Trophoblast cell (in vitro differentiated cells and primary cell): Measurements from ENCODE around the gene ZFY.
"Not testable (repeated sequence)": the region's sequence is repeated elsewhere in the genome, so short reads cannot be mapped to it uniquely, and the experiment has no call there.

Source experiments
- DNase-seq, 2 donors: peaks; one replicate each; pipeline ENCODE4 v3.0.0-alpha.2; 2016
- H2AFZ ChIP-seq: 2 replicates; pipeline ENCODE4 v1.6.1; 2013; ENCODE audit warnings: low read length, moderate library complexity, mild to moderate bottlenecking; ENCODE audit not compliant: insufficient read depth, poor library complexity
- H2AK5ac ChIP-seq: 2 replicates; pipeline ENCODE4 v1.6.1; 2013; ENCODE audit warnings: mild to moderate bottlenecking, low read length
- H2BK120ac ChIP-seq: 2 replicates; pipeline ENCODE4 v1.6.1; 2013; ENCODE audit warnings: low read length, mild to moderate bottlenecking, moderate library complexity; ENCODE audit not compliant: insufficient read depth, poor library complexity
- H2BK12ac ChIP-seq: 2 replicates; pipeline ENCODE4 v1.6.1; 2013; ENCODE audit warnings: mild to moderate bottlenecking, low read length, moderate library complexity
- H2BK5ac ChIP-seq: 2 replicates; pipeline ENCODE4 v1.6.1; 2013; ENCODE audit warnings: low read length, low read depth, moderate library complexity, mild to moderate bottlenecking; ENCODE audit not compliant: poor library complexity
- H3K14ac ChIP-seq: 2 replicates; pipeline ENCODE4 v1.6.1; 2013; ENCODE audit warnings: mild to moderate bottlenecking, low read length
- H3K18ac ChIP-seq: 2 replicates; pipeline ENCODE4 v1.6.1; 2013; ENCODE audit warnings: mild to moderate bottlenecking, low read length
- H3K23ac ChIP-seq: 2 replicates; pipeline ENCODE4 v1.6.1; 2013; ENCODE audit warnings: low read length
- H3K27ac ChIP-seq: 2 replicates; pipeline ENCODE4 v1.5.1; 2013; ENCODE audit warnings: low read depth, mild to moderate bottlenecking, inconsistent platforms, low read length, moderate library complexity
- H3K27me3 ChIP-seq: 2 replicates; pipeline ENCODE4 v1.6.1; 2013; ENCODE audit warnings: inconsistent platforms, mild to moderate bottlenecking, low read length, moderate library complexity; ENCODE audit not compliant: insufficient read depth
- H3K36me3 ChIP-seq, 2 experiments: 1 replicate in 1 of 2; 2 replicates in 1 of 2; pipeline ENCODE4 v1.6.1; 2013; ENCODE audit warnings: low read length in 2 of 2, mild to moderate bottlenecking in 2 of 2, moderate library complexity in 1 of 2; ENCODE audit not compliant: insufficient read depth in 2 of 2, control insufficient read depth in 1 of 2
- H3K4ac ChIP-seq: 2 replicates; pipeline ENCODE4 v1.6.1; 2013; ENCODE audit warnings: low read depth, mild to moderate bottlenecking, low read length, moderate library complexity
- H3K4me1 ChIP-seq, 2 experiments: 1 replicate in 1 of 2; 2 replicates in 1 of 2; pipeline ENCODE4 v1.6.1; 2013; ENCODE audit warnings: low read length in 2 of 2, mild to moderate bottlenecking in 2 of 2, moderate library complexity in 1 of 2; ENCODE audit not compliant: insufficient read depth in 2 of 2, control insufficient read depth in 1 of 2
- H3K4me2 ChIP-seq: 2 replicates; pipeline ENCODE4 v1.6.1; 2013; ENCODE audit warnings: inconsistent platforms, mild to moderate bottlenecking, low read length, moderate library complexity
- H3K4me3 ChIP-seq: 2 replicates; pipeline ENCODE4 v1.5.1; 2013; ENCODE audit warnings: mild to moderate bottlenecking, low read depth, low read length, inconsistent platforms
- H3K79me1 ChIP-seq: one replicate; pipeline ENCODE4 v1.6.1; 2013; ENCODE audit warnings: low read length
- H3K79me2 ChIP-seq: 2 replicates; pipeline ENCODE4 v1.6.1; 2013; ENCODE audit warnings: low read length, mild to moderate bottlenecking; ENCODE audit not compliant: control insufficient read depth, insufficient read depth, poor library complexity
- H3K9ac ChIP-seq: 2 replicates; pipeline ENCODE4 v1.6.1; 2013; ENCODE audit warnings: mild to moderate bottlenecking, low read length
- H3K9me3 ChIP-seq: 2 replicates; pipeline ENCODE4 v1.6.1; 2013; ENCODE audit warnings: low read depth, mild to moderate bottlenecking, control low read depth, inconsistent platforms, low read length; ENCODE audit not compliant: insufficient read depth
- H4K12ac ChIP-seq: 2 replicates; pipeline ENCODE4 v1.6.1; 2013; ENCODE audit warnings: low read depth, mild to moderate bottlenecking, low read length, moderate library complexity
- H4K8ac ChIP-seq: 2 replicates; pipeline ENCODE4 v1.6.1; 2013; ENCODE audit warnings: low read depth, mild to moderate bottlenecking, low read length, moderate library complexity
- H4K91ac ChIP-seq: one replicate; pipeline ENCODE4 v1.6.1; 2013; ENCODE audit warnings: low read depth, mild to moderate bottlenecking, low read length, moderate library complexity
- WGBS: extraction: QIAGEN DNeasy Blood & Tissue Kit; methylation state at CpG from one replicate; pipeline ENCODE4 v1.1.7; 2013; ENCODE audit warnings: missing lambda C conversion rate; ENCODE audit not compliant: insufficient read length, insufficient coverage; ENCODE audit errors: extremely low coverage; 5-methylcytosine and 5-hydroxymethylcytosine counted together

Gene ZFY

DNA sequence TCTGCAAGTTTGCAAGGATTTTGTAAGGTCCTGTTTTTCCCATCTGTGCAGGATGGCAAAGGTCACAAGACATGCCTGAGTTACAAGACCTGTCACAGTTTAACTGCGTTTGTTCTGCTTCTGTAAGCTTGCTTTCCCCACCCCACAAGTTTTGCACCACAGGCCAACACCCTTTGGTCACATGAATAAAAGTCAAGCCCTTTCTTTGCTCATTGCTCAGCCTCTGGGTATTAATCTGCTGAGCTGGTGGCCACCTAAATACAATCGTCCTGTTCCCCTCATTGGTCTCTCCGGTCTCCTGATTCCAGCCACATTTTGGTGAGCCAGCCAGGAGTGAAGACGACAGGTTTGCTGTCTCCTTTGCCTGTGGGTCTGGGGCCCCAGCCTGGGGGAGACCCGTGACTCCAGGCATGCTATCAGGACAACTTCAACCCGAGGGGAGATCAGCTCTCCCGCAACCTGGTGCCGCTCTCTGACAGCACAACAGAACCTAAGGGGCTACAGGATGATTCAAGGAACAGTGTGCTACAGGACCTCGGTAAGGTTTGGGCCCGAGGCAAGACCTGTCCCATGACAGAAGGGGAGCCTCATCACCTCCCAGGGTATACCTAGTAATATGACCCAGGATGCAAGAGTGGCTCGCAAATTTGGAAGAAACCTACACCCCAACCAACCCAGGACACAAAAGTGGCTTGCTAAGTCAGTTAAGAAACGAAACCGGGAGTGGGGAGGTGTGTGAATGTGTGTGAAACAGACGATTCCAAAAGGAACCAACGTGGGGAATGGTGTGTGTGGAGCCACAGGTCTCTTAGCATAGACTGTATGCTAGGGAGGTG lies 67.7 kb downstream of the ZFY start:
- DNase-seq = no peak
- peaks cover 22% of the 10 kb centered on the region for H3K79me1 ChIP-seq
- peaks cover 11% of the 10 kb centered on the region for H3K79me2 ChIP-seq
- peak overlapping the region; percentile 69 for H3K4me3 ChIP-seq
- H4K91ac ChIP-seq = peak overlapping the region; percentile 99
- peak overlapping the region; percentile 87 for H2AFZ ChIP-seq
- no peaks in the 10 kb centered on the region for H3K36me3 ChIP-seq
- H3K4ac ChIP-seq = peak overlapping the region; percentile 98
- peak overlapping the region; percentile 66 for H4K12ac ChIP-seq
- H3K9me3 ChIP-seq = no peaks in the 10 kb centered on the region
- H3K9ac ChIP-seq = peak overlapping the region; percentile 85
- H3K4me1 ChIP-seq = peaks cover 17 to 31% of the 10 kb centered on the region in 2 experiments
- peak overlapping the region; percentile 99 for H3K18ac ChIP-seq
- peak overlapping the region; percentile 86 for H2BK12ac ChIP-seq
- H3K27ac ChIP-seq = peak overlapping the region; percentile 100
- H2BK120ac ChIP-seq = peak overlapping the region; percentile 99
- no peaks in the 10 kb centered on the region for H3K27me3 ChIP-seq
- H2BK5ac ChIP-seq = peak overlapping the region; percentile 99
- WGBS = no CpG with 5 or more reads among the region's 15 CpGs
- H3K4me2 ChIP-seq = peak overlapping the region; percentile 72
- H2AK5ac ChIP-seq = peak overlapping the region; percentile 95
- peak overlapping the region; percentile 99 for H3K14ac ChIP-seq
- H3K23ac ChIP-seq = no peak overlapping the region
- peak overlapping the region; percentile 84 for H4K8ac ChIP-seq

DNA sequence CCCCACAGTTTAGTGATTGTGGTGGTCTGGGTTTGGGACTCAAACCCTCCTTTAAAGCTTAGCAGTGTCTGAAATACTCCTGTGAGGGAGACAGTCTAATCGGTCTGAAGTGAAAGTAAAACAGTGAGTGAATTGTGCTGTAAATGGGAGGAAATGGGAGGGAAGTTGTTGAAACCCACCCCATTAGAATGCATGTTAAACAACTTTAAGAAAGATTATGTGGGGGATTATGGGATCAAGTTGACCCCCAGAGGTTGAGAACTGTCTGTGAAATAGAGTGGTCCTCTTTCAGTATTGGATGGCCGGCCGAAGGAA lies 68.3 kb downstream of the ZFY start:
- H2BK5ac ChIP-seq = peak overlapping the region; percentile 99
- peak overlapping the region; percentile 99 for H3K18ac ChIP-seq
- peak overlapping the region; percentile 99 for H4K91ac ChIP-seq
- no peak overlapping the region for H2AFZ ChIP-seq
- H3K27me3 ChIP-seq = no peaks in the 10 kb centered on the region
- H3K79me2 ChIP-seq = peaks cover 11% of the 10 kb centered on the region
- DNase-seq = no peak
- no CpG with 5 or more reads among the region's 3 CpGs for WGBS
- peak overlapping the region; percentile 86 for H2BK12ac ChIP-seq
- H4K12ac ChIP-seq = no peak overlapping the region
- peak overlapping the region; percentile 72 for H3K4me2 ChIP-seq
- peaks cover 22% of the 10 kb centered on the region for H3K79me1 ChIP-seq
- no peak overlapping the region for H3K23ac ChIP-seq
- peak overlapping the region; percentile 98 for H3K4ac ChIP-seq
- H4K8ac ChIP-seq = peak overlapping the region; percentile 84
- peak overlapping the region; percentile 100 for H3K27ac ChIP-seq
- H3K14ac ChIP-seq = peak overlapping the region; percentile 99
- H2BK120ac ChIP-seq = peak overlapping the region; percentile 99
- peaks cover 18 to 31% of the 10 kb centered on the region in 2 experiments for H3K4me1 ChIP-seq
- H3K9me3 ChIP-seq = no peaks in the 10 kb centered on the region
- H3K9ac ChIP-seq = peak overlapping the region; percentile 85
- peak overlapping the region; percentile 69 for H3K4me3 ChIP-seq
- peak overlapping the region; percentile 95 for H2AK5ac ChIP-seq
- no peaks in the 10 kb centered on the region for H3K36me3 ChIP-seq

DNA sequence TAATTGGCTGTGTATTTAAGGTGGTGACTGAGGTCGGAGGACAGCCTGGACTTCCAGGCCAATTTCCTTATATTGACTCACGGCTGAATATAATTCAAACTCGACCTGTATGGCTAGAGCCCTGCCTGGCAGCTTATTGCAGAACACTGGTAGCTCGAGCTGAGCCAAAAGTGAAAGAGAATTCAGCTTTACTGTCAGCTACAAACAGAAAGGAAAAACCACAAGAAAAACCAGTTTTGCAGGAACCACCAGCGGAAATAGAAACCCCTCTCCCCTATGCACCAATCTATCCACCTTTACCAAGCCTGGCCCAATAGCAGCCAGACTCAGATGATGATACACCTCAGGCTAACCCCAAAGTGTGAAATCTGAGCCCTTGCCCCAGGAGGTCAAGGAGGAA lies 68.7 kb downstream of the ZFY start:
- H3K79me2 ChIP-seq = peaks cover 11% of the 10 kb centered on the region
- H2BK12ac ChIP-seq = peak overlapping the region; percentile 58
- H3K4me1 ChIP-seq = peaks cover 22 to 31% of the 10 kb centered on the region in 2 experiments
- H3K79me1 ChIP-seq = peaks cover 22% of the 10 kb centered on the region
- H4K8ac ChIP-seq = peak overlapping the region; percentile 73
- H3K27ac ChIP-seq = peak overlapping the region; percentile 100
- H4K91ac ChIP-seq = peak overlapping the region; percentile 99
- H3K4me3 ChIP-seq = no peak overlapping the region
- no CpG with 5 or more reads among the region's 5 CpGs for WGBS
- peak overlapping the region; percentile 99 for H2BK120ac ChIP-seq
- H3K4ac ChIP-seq = peak overlapping the region; percentile 46
- no peak overlapping the region for H3K9ac ChIP-seq
- peak overlapping the region; percentile 72 for H3K4me2 ChIP-seq
- no peak overlapping the region for H4K12ac ChIP-seq
- peak in 1 of 2 donors; percentile 70 for DNase-seq
- peak overlapping the region; percentile 99 for H3K14ac ChIP-seq
- no peak overlapping the region for H2AFZ ChIP-seq
- peak overlapping the region; percentile 37 for H2AK5ac ChIP-seq
- peak overlapping the region; percentile 99 for H2BK5ac ChIP-seq
- no peak overlapping the region for H3K23ac ChIP-seq
- no peaks in the 10 kb centered on the region for H3K36me3 ChIP-seq
- no peaks in the 10 kb centered on the region for H3K27me3 ChIP-seq
- no peaks in the 10 kb centered on the region for H3K9me3 ChIP-seq
- no peak overlapping the region for H3K18ac ChIP-seq

- not testable (repeated sequence) for H2AK5ac ChIP-seq, H2BK12ac ChIP-seq, H4K12ac ChIP-seq, H3K9ac ChIP-seq, H2BK5ac ChIP-seq, H2AFZ ChIP-seq, H3K18ac ChIP-seq, DNase-seq, H3K23ac ChIP-seq, H3K9me3 ChIP-seq, H3K4me3 ChIP-seq, H3K4ac ChIP-seq, H3K4me2 ChIP-seq, H4K8ac ChIP-seq, H3K27me3 ChIP-seq, H3K14ac ChIP-seq, H3K36me3 ChIP-seq
- H4K91ac ChIP-seq = peak overlapping the region; percentile 68
- peak overlapping the region; percentile 87 for H3K27ac ChIP-seq
- peaks cover 22% of the 10 kb centered on the region for H3K79me1 ChIP-seq
- H3K4me1 ChIP-seq = peaks cover 22 to 41% of the 10 kb centered on the region in 2 experiments
- WGBS = no CpG with 5 or more reads among the region's 2 CpGs
- H3K79me2 ChIP-seq = peaks cover 13% of the 10 kb centered on the region
- H2BK120ac ChIP-seq = peak overlapping the region; percentile 22
These were observed 70.8 kb downstream of the ZFY start for GRCh38 chrY:3006031-3006430.
